H1 (cell line): ENCODE measurements around the gene DPP8. TPM values are rescaled to one million over a fixed set of nuclear protein-coding genes. Genes with fewer than 3 reads are reported as not detected.

Experiments used
- TBP ChIP-seq: IDR thresholded peaks from 2 replicates; pipeline ENCODE4 v1.6.1; 2011; ENCODE audit warnings: low read depth, low read length, improper control_type of control experiment
- polyA plus RNA-seq, 7 experiments: library from polyadenylated mRNA; depleted of rRNA in 3 of 7; stranded (reverse) in 5 of 7; unstranded in 2 of 7; fragments of >200 nt in 5 of 7; fragments of 200-250 nt in 2 of 7; gene quantifications; 1 replicate in 5 of 7; 2 replicates in 1 of 7; 4 replicates in 1 of 7; pipeline versions ENCODE4 v1.2.1 to v1.2.3, GENCODE V29; 2011 to 2013; ENCODE audit warnings: missing spikeins in 2 of 7, mixed read lengths in 2 of 7
- total RNA-seq: library from RNA; stranded (reverse); fragmentation: NEBNext Ultra II Directional; extraction: Animal tissue kit (Norgen Biotek cat#: 25700); gene quantifications from 2 replicates; pipeline ENCODE4 v1.2.1, GENCODE V29; 2021
- TF ChIP-seq, protein P1 (sequence below): IDR thresholded peaks from 2 replicates; pipeline ENCODE4 v1.6.1; 2011; ENCODE audit warnings: low read depth, mild to moderate bottlenecking, low read length; ENCODE audit not compliant: insufficient read depth

Gene DPP8
- total and polyA plus RNA-seq, 2 of the 8 experiments (the other 6 are each of a cell fraction or from before 2014, with no cell fraction given), result 9.9 to 26.0 TPM

GRCh38 chr15:65450556-65450955 lies 66.9 kb downstream of the DPP8 start (continued):
- TF ChIP-seq, protein P1, sequence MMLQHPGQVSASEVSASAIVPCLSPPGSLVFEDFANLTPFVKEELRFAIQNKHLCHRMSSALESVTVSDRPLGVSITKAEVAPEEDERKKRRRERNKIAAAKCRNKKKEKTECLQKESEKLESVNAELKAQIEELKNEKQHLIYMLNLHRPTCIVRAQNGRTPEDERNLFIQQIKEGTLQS, result no peak
- no peak for TF ChIP-seq TBP
